GM23338 (cell line): ENCODE measurements around the gene TMCC1. TPM values are rescaled to one million over a fixed set of nuclear protein-coding genes. Genes with fewer than 3 reads are reported as not detected.
A peak's percentile ranks its signal among the peaks of the same experiment; 100 is the strongest.

Experiments used
- ATAC-seq: fragments of 200-7000 bp; cut with Tn5 transposase; 3 replicates; pipeline ENCODE4 v1.9.1; 2020
- DNase-seq: peaks from one replicate; pipeline ENCODE4 v3.0.0-alpha.2; 2015; ENCODE audit warnings: low spot score
- H2AFZ ChIP-seq: fragments of 200-600 bp; sonication (generic); 2 replicates; pipeline ENCODE4 v1.8.0; 2016; ENCODE audit warnings: antibody characterized with exemption, mild to moderate bottlenecking, moderate library complexity
- H3F3A ChIP-seq: fragments of 200-600 bp; sonication (generic); replicated peaks from 2 replicates; pipeline ENCODE4 v1.8.0; 2017; ENCODE audit warnings: antibody characterized with exemption, mixed run types, low read depth
- H3K27ac ChIP-seq: fragments of 200-600 bp; sonication (generic); 2 replicates; pipeline ENCODE4 v1.6.1; 2016; ENCODE audit warnings: low read depth
- H3K27me3 ChIP-seq: fragments of 200-600 bp; sonication (generic); 2 replicates; pipeline ENCODE4 v1.8.0; 2016; ENCODE audit warnings: mild to moderate bottlenecking, mixed run types, moderate library complexity; ENCODE audit not compliant: insufficient read depth
- H3K36me3 ChIP-seq: fragments of 200-600 bp; sonication (generic); 2 replicates; pipeline ENCODE4 v1.8.0; 2016; ENCODE audit warnings: mild to moderate bottlenecking; ENCODE audit not compliant: insufficient read depth
- H3K4me1 ChIP-seq: fragments of 200-600 bp; sonication (generic); 2 replicates; pipeline ENCODE4 v1.8.0; 2016; ENCODE audit warnings: mild to moderate bottlenecking, moderate library complexity; ENCODE audit not compliant: insufficient read depth
- H3K4me2 ChIP-seq: fragments of 200-600 bp; sonication (generic); 2 replicates; pipeline ENCODE4 v1.7.1; 2017; ENCODE audit warnings: mixed run types
- H3K4me3 ChIP-seq: fragments of 200-600 bp; sonication (generic); 2 replicates; pipeline ENCODE4 v1.6.1; 2016; ENCODE audit warnings: mixed run types
- H3K79me2 ChIP-seq: fragments of 200-600 bp; sonication (generic); replicated peaks from 2 replicates; pipeline ENCODE4 v1.8.0; 2017; ENCODE audit warnings: mild to moderate bottlenecking; ENCODE audit not compliant: insufficient read depth
- H3K9me2 ChIP-seq: fragments of 200-600 bp; sonication (generic); 2 replicates; pipeline ENCODE4 v1.8.0; 2017; ENCODE audit not compliant: insufficient read depth
- H4K20me1 ChIP-seq: fragments of 200-600 bp; sonication (generic); replicated peaks from 2 replicates; pipeline ENCODE4 v1.8.0; 2017; ENCODE audit warnings: mild to moderate bottlenecking; ENCODE audit not compliant: insufficient read depth
- H3K27ac Mint-ChIP-seq: 2 replicates; pipeline ENCODE4 v1.8.0; 2020; ENCODE audit warnings: inconsistent platforms, mild to moderate bottlenecking, moderate library complexity, mixed read lengths
- H3K27me3 Mint-ChIP-seq: 3 replicates; pipeline ENCODE4 v1.8.0; 2022; ENCODE audit warnings: low read depth, mild to moderate bottlenecking, moderate library complexity, mixed read lengths, inconsistent platforms; ENCODE audit not compliant: insufficient read depth, poor library complexity
- H3K36me3 Mint-ChIP-seq: 3 replicates; pipeline ENCODE4 v1.8.0; 2021; ENCODE audit warnings: low read depth, mild to moderate bottlenecking, inconsistent platforms, moderate library complexity, mixed read lengths
- H3K4me1 Mint-ChIP-seq: 3 replicates; pipeline ENCODE4 v1.8.0; 2020; ENCODE audit warnings: mild to moderate bottlenecking, inconsistent platforms, mixed read lengths
- H3K4me3 Mint-ChIP-seq: 3 replicates; pipeline ENCODE4 v1.8.0; 2021; ENCODE audit warnings: moderate library complexity, mild to moderate bottlenecking, inconsistent platforms, mixed read lengths
- H3K9me3 Mint-ChIP-seq: 3 replicates; pipeline ENCODE4 v1.8.0; 2020; ENCODE audit warnings: moderate library complexity, mild to moderate bottlenecking, inconsistent platforms, mixed read lengths
- CREB1 ChIP-seq: fragments of 250-450 bp; sonication (Bioruptor Pico); IDR thresholded peaks from 2 replicates; pipeline ENCODE4 v1.5.0; 2020; ENCODE audit warnings: low read depth, mild to moderate bottlenecking, moderate library complexity
- CTCF ChIP-seq, 2 experiments: fragments of 200-600 bp in 1 of 2; sonication (generic) in 1 of 2; conservative IDR thresholded peaks; 2 replicates each; pipeline versions ENCODE4 v1.5.1 to v1.6.1; 2016 to 2017; ENCODE audit warnings: antibody characterized with exemption in 2 of 2, low read depth in 2 of 2, mild to moderate bottlenecking in 2 of 2, moderate library complexity in 1 of 2
- ETS1 ChIP-seq: IDR thresholded peaks from 2 replicates; pipeline ENCODE4 v1.6.1; 2016; ENCODE audit warnings: antibody characterized with exemption
- EZH2 ChIP-seq: fragments of 200-600 bp; sonication (generic); IDR thresholded peaks from one replicate; pipeline ENCODE4 v1.8.0; 2017; ENCODE audit warnings: antibody characterized with exemption, mild to moderate bottlenecking, low read depth; ENCODE audit not compliant: unreplicated experiment
- EZH2phosphoT487 ChIP-seq: fragments of 200-600 bp; sonication (generic); IDR thresholded peaks from one replicate; pipeline ENCODE4 v1.8.1; 2018; ENCODE audit warnings: antibody characterized with exemption; ENCODE audit not compliant: unreplicated experiment
- JUNB ChIP-seq: IDR thresholded peaks from one replicate; pipeline ENCODE4 v1.6.1; 2016; ENCODE audit warnings: antibody characterized with exemption; ENCODE audit not compliant: unreplicated experiment
- NANOG ChIP-seq: IDR thresholded peaks from 2 replicates; pipeline ENCODE4 v1.6.1; 2016; ENCODE audit warnings: antibody characterized with exemption, borderline replicate concordance
- POLR2AphosphoS5 ChIP-seq: IDR thresholded peaks from 2 replicates; pipeline ENCODE4 v1.6.1; 2016; ENCODE audit warnings: antibody characterized with exemption, low read depth
- REST ChIP-seq: IDR thresholded peaks from one replicate; pipeline ENCODE4 v1.6.1; 2018; ENCODE audit warnings: antibody characterized with exemption; ENCODE audit not compliant: unreplicated experiment
- STAT1 ChIP-seq: IDR thresholded peaks from one replicate; pipeline ENCODE4 v1.6.1; 2016; ENCODE audit warnings: antibody characterized with exemption; ENCODE audit not compliant: unreplicated experiment
- ZNF114 ChIP-seq: fragments of 250-450 bp; sonication (Bioruptor Pico); IDR thresholded peaks from 2 replicates; pipeline ENCODE4 v1.5.0; 2020; ENCODE audit warnings: mild to moderate bottlenecking, moderate library complexity
- ZNF331 ChIP-seq: fragments of 250-450 bp; sonication (Bioruptor Pico); IDR thresholded peaks from 2 replicates; pipeline ENCODE4 v1.5.0; 2020; ENCODE audit warnings: low read depth, mild to moderate bottlenecking, moderate library complexity
- ZNF462 ChIP-seq: fragments of 250-450 bp; sonication (Bioruptor Pico); IDR thresholded peaks from 2 replicates; pipeline ENCODE4 v1.5.0; 2020; ENCODE audit warnings: mild to moderate bottlenecking, moderate library complexity
- polyA plus RNA-seq: library from polyadenylated mRNA; unstranded; fragments of >200 nt; fragmentation: Nextera tagmentation; extraction: Ambion mirVana; gene quantifications from 2 replicates; pipeline ENCODE4 v1.2.1, GENCODE V29; 2016
- total RNA-seq: library from RNA; depleted of rRNA; stranded (reverse); fragments of >200 nt; shearing (Covaris generic); gene quantifications from 2 replicates; pipeline ENCODE4 v1.2.3, GENCODE V29; 2014

Gene TMCC1
- total and polyA plus RNA-seq, 2 experiments from 2014 or later = 8.2 to 18.4 TPM

- H3K27me3 ChIP-seq = peaks cover 39% of the 10 kb centered on the region
- no peaks in the 10 kb centered on the region for H3K9me2 ChIP-seq
- ATAC-seq (no peak), DNase-seq (no peak)
- H3K4me2 ChIP-seq = 0 out of 2 replicates have a peak overlapping the region, but pooled peaks have one; percentile 66
- H3K36me3 Mint-ChIP-seq = no peaks in the 10 kb centered on the region
- TF ChIP-seq EZH2 (no peak), NANOG (no peak), STAT1 (no peak), EZH2phosphoT487 (no peak), ZNF331 (CRISPR knock-in tag) (no peak), ETS1 (no peak), ZNF462 (CRISPR knock-in tag) (no peak), ZNF114 (no peak), REST (no peak), CTCF (conservative IDR thresholded peaks at IDR 0.05; ENCODE audit: low read depth in 2 of 2) (no peak), POLR2AphosphoS5 (no peak), CREB1 (CRISPR knock-in tag) (no peak), JUNB (no peak)
- no peak overlapping the region for H2AFZ ChIP-seq
- H3K27ac ChIP-seq = no peak overlapping the region
- H3K27me3 Mint-ChIP-seq = peaks cover 37% of the 10 kb centered on the region
- H3K36me3 ChIP-seq = no peaks in the 10 kb centered on the region
- H3K4me1 Mint-ChIP-seq = peaks cover 40% of the 10 kb centered on the region
- H3F3A ChIP-seq = peaks cover 13% of the 10 kb centered on the region
- H3K27ac Mint-ChIP-seq = no peak overlapping the region
- peaks cover 4% of the 10 kb centered on the region; the same call in 1 of the 2 replicates for H3K79me2 ChIP-seq
- H4K20me1 ChIP-seq = peaks cover 6% of the 10 kb centered on the region
- no peak overlapping the region for H3K4me3 ChIP-seq
- H3K4me3 Mint-ChIP-seq = peak overlapping the region; percentile 0; the same call in 1 of the 3 replicates
- no peaks in the 10 kb centered on the region; the same call in 2 of the 3 replicates for H3K9me3 Mint-ChIP-seq
- peaks cover 34% of the 10 kb centered on the region; the same call in 1 of the 2 replicates for H3K4me1 ChIP-seq
These were observed 284.4 kb downstream of the TMCC1 start for GRCh38 chr3:129608936-129609590.
